OCI-LY7 (cell line): Measurements from ENCODE around the gene PCNX2.

Source experiments
- EZH2phosphoT487 ChIP-seq: fragments of 200-600 bp; sonication (generic); IDR thresholded peaks from 2 replicates; pipeline ENCODE4 v1.6.1; 2018; ENCODE audit warnings: low read depth, borderline replicate concordance, mild to moderate bottlenecking, mixed run types, antibody characterized with exemption, low read length, moderate library complexity, mixed read lengths
- TF ChIP-seq, protein P1 (sequence below): fragments of 200-600 bp; sonication (generic); conservative IDR thresholded peaks from 2 replicates; pipeline ENCODE4 v1.5.1; 2014; ENCODE audit warnings: mild to moderate bottlenecking, antibody characterized with exemption, low read length, moderate library complexity, mixed read lengths

DNA sequence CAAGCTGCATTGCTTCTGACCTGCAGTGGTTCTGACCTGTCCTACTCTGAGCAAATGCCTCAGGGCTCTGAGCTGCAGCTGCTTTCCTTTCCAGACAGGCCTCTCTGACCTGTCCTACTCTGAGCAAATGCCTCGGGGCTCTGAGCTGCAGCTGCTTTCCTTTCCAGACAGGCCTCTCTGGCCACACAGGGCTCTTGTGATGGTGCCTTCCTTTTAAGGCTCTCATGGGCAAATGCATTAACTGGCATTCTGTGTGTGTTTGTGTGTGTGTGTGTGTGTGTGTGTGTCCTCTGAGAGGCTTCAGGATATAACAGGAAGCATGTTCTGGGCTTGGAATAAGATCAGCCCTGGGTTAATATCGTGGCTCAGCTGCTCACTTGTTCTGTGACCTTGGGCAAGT is 213.8 kb downstream of the PCNX2 start:
- TF ChIP-seq EZH2phosphoT487: no peak
- TF ChIP-seq, protein P1, sequence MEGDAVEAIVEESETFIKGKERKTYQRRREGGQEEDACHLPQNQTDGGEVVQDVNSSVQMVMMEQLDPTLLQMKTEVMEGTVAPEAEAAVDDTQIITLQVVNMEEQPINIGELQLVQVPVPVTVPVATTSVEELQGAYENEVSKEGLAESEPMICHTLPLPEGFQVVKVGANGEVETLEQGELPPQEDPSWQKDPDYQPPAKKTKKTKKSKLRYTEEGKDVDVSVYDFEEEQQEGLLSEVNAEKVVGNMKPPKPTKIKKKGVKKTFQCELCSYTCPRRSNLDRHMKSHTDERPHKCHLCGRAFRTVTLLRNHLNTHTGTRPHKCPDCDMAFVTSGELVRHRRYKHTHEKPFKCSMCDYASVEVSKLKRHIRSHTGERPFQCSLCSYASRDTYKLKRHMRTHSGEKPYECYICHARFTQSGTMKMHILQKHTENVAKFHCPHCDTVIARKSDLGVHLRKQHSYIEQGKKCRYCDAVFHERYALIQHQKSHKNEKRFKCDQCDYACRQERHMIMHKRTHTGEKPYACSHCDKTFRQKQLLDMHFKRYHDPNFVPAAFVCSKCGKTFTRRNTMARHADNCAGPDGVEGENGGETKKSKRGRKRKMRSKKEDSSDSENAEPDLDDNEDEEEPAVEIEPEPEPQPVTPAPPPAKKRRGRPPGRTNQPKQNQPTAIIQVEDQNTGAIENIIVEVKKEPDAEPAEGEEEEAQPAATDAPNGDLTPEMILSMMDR: no peak
